H9 (cell line): ENCODE data around the gene CISD3. TPM values are rescaled to one million over a fixed set of nuclear protein-coding genes. Genes with fewer than 3 reads are reported as not detected.
A peak's percentile ranks its signal among the peaks of the same experiment; 100 is the strongest.

ENCODE experiments used
- DNase-seq: peaks from one replicate; pipeline ENCODE4 v3.0.0-alpha.2; 2017
- H2AFZ ChIP-seq: one replicate; pipeline ENCODE4 v1.6.1; 2013; ENCODE audit warnings: mild to moderate bottlenecking, low read length, control low read depth, moderate library complexity
- H2AK5ac ChIP-seq: 2 replicates; pipeline ENCODE4 v1.6.1; 2013; ENCODE audit warnings: low read length, control low read depth, mixed read lengths; ENCODE audit not compliant: insufficient read length
- H2BK120ac ChIP-seq: one replicate; pipeline ENCODE4 v1.6.1; 2013; ENCODE audit warnings: low read depth, mild to moderate bottlenecking, low read length, control low read depth, inconsistent platforms; ENCODE audit not compliant: poor library complexity, severe bottlenecking
- H2BK12ac ChIP-seq: 2 replicates; pipeline ENCODE4 v1.6.1; 2013; ENCODE audit warnings: low read length, control low read depth, mixed read lengths, low read depth; ENCODE audit not compliant: insufficient read length
- H2BK15ac ChIP-seq: 2 replicates; pipeline ENCODE4 v1.6.1; 2013; ENCODE audit warnings: low read depth, low read length, control low read depth
- H2BK20ac ChIP-seq: one replicate; pipeline ENCODE4 v1.6.1; 2013; ENCODE audit warnings: low read depth, mild to moderate bottlenecking, low read length, control low read depth, inconsistent platforms; ENCODE audit not compliant: poor library complexity, severe bottlenecking
- H2BK5ac ChIP-seq: 2 replicates; pipeline ENCODE4 v1.6.1; 2013; ENCODE audit warnings: low read length, control low read depth, mixed read lengths; ENCODE audit not compliant: insufficient read length
- H3K14ac ChIP-seq: 2 replicates; pipeline ENCODE4 v1.6.1; 2013; ENCODE audit warnings: low read length, control low read depth; ENCODE audit not compliant: insufficient read depth
- H3K18ac ChIP-seq: 2 replicates; pipeline ENCODE4 v1.6.1; 2013; ENCODE audit warnings: low read depth, mild to moderate bottlenecking, mixed read lengths, low read length, control low read depth; ENCODE audit not compliant: insufficient read length
- H3K23ac ChIP-seq: 2 replicates; pipeline ENCODE4 v1.6.1; 2013; ENCODE audit warnings: low read length, control low read depth, mixed read lengths, low read depth; ENCODE audit not compliant: insufficient read length
- H3K23me2 ChIP-seq: 2 replicates; pipeline ENCODE4 v1.6.1; 2013; ENCODE audit warnings: low read depth, mild to moderate bottlenecking, mixed read lengths, low read length, control low read depth; ENCODE audit not compliant: insufficient read length, poor library complexity, severe bottlenecking
- H3K27ac ChIP-seq: 2 replicates; pipeline ENCODE4 v1.5.1; 2013; ENCODE audit warnings: low read length, control low read depth, mixed read lengths, low read depth; ENCODE audit not compliant: insufficient read length
- H3K27me3 ChIP-seq: 2 replicates; pipeline ENCODE4 v1.6.1; 2013; ENCODE audit warnings: low read length, control low read depth, inconsistent platforms; ENCODE audit not compliant: insufficient read depth
- H3K4ac ChIP-seq: 2 replicates; pipeline ENCODE4 v1.6.1; 2013; ENCODE audit warnings: low read depth, mild to moderate bottlenecking, control low read depth, inconsistent platforms, low read length, moderate library complexity
- H3K4me1 ChIP-seq: 2 replicates; pipeline ENCODE4 v1.6.1; 2013; ENCODE audit warnings: low read length, control low read depth, inconsistent platforms; ENCODE audit not compliant: insufficient read depth
- H3K4me2 ChIP-seq: 2 replicates; pipeline ENCODE4 v1.6.1; 2013; ENCODE audit warnings: low read length, control low read depth, mixed read lengths; ENCODE audit not compliant: insufficient read length, insufficient read depth
- H3K56ac ChIP-seq: 2 replicates; pipeline ENCODE4 v1.6.1; 2013; ENCODE audit warnings: low read depth, mild to moderate bottlenecking, mixed read lengths, low read length, control low read depth; ENCODE audit not compliant: insufficient read length
- H3K79me1 ChIP-seq: 2 replicates; pipeline ENCODE4 v1.6.1; 2013; ENCODE audit warnings: low read depth, mild to moderate bottlenecking, moderate library complexity, low read length, control low read depth, inconsistent platforms; ENCODE audit not compliant: insufficient read depth, poor library complexity, severe bottlenecking
- H3K79me2 ChIP-seq: 2 replicates; pipeline ENCODE4 v1.6.1; 2013; ENCODE audit warnings: low read length, control low read depth, inconsistent platforms; ENCODE audit not compliant: insufficient read depth
- H3K9ac ChIP-seq: 2 replicates; pipeline ENCODE4 v1.6.1; 2013; ENCODE audit warnings: low read length, control low read depth, mixed read lengths; ENCODE audit not compliant: insufficient read length; ENCODE audit errors: extremely low read depth
- H3K9me3 ChIP-seq: one replicate; pipeline ENCODE4 v1.6.1; 2013; ENCODE audit warnings: low read depth, low read length, inconsistent platforms; ENCODE audit not compliant: control insufficient read depth
- H3T11ph ChIP-seq: one replicate; pipeline ENCODE4 v1.6.1; 2013; ENCODE audit warnings: mild to moderate bottlenecking, low read length, control low read depth, inconsistent platforms
- H4K20me1 ChIP-seq: one replicate; pipeline ENCODE4 v1.6.1; 2013; ENCODE audit not compliant: control insufficient read depth, insufficient read length, insufficient read depth
- H4K5ac ChIP-seq: 2 replicates; pipeline ENCODE4 v1.6.1; 2013; ENCODE audit warnings: low read depth, mild to moderate bottlenecking, mixed read lengths, low read length, control low read depth; ENCODE audit not compliant: insufficient read length
- H4K8ac ChIP-seq: replicated peaks from 2 replicates; pipeline ENCODE4 v1.6.1; 2013; ENCODE audit warnings: low read length, control low read depth, mixed read lengths, low read depth; ENCODE audit not compliant: insufficient read length
- H4K91ac ChIP-seq: 2 replicates; pipeline ENCODE4 v1.6.1; 2013; ENCODE audit warnings: low read depth, mild to moderate bottlenecking, moderate library complexity, mixed read lengths, low read length, control low read depth; ENCODE audit not compliant: insufficient read length
- H3K27ac Mint-ChIP-seq, 3 experiments: 2 replicates in 2 of 3; 3 replicates in 1 of 3; pipeline ENCODE4 v1.8.0; 2020 to 2021; ENCODE audit warnings: mixed read lengths in 3 of 3, mild to moderate bottlenecking in 1 of 3, moderate library complexity in 1 of 3
- H3K27me3 Mint-ChIP-seq: 2 replicates; pipeline ENCODE4 v1.8.0; 2021; ENCODE audit warnings: low read depth, mild to moderate bottlenecking, moderate library complexity, mixed read lengths
- H3K36me3 Mint-ChIP-seq, 3 experiments: 2 replicates in 2 of 3; 3 replicates in 1 of 3; pipeline ENCODE4 v1.8.0; 2020 to 2021; ENCODE audit warnings: low read depth in 3 of 3, mixed read lengths in 3 of 3; ENCODE audit not compliant: insufficient read depth in 1 of 3
- H3K4me1 Mint-ChIP-seq, 2 experiments: 2 replicates each; pipeline ENCODE4 v1.8.0; 2020; ENCODE audit warnings: mixed read lengths in 2 of 2
- H3K4me3 Mint-ChIP-seq, 2 experiments: 2 replicates in 1 of 2; 3 replicates in 1 of 2; pipeline ENCODE4 v1.8.0; 2020 to 2021; ENCODE audit warnings: mild to moderate bottlenecking in 2 of 2, mixed read lengths in 2 of 2, moderate library complexity in 1 of 2
- H3K9me3 Mint-ChIP-seq, 2 experiments: 2 replicates in 1 of 2; 3 replicates in 1 of 2; pipeline ENCODE4 v1.8.0; 2020; ENCODE audit warnings: mild to moderate bottlenecking in 2 of 2, mixed read lengths in 2 of 2, moderate library complexity in 1 of 2
- WGBS: extraction: QIAGEN DNeasy Blood & Tissue Kit; methylation state at CpG from one replicate; pipeline ENCODE4 v1.1.7; 2013; ENCODE audit warnings: missing lambda C conversion rate, low lambda C conversion rate, mixed read lengths; ENCODE audit not compliant: insufficient read length; ENCODE audit errors: extremely low coverage; 5-methylcytosine and 5-hydroxymethylcytosine counted together
- total RNA-seq: library from RNA; stranded (reverse); gene quantifications from 2 replicates; pipeline ENCODE4 v1.2.1, GENCODE V29; 2021
- TF ChIP-seq, protein P1 (sequence below): fragments of 200-600 bp; sonication (generic); conservative IDR thresholded peaks from 3 replicates; pipeline ENCODE4 v1.8.0; 2021; ENCODE audit warnings: antibody characterized with exemption, mild to moderate bottlenecking

The CISD3 gene
- total RNA-seq, 1 experiment from 2014 or later: 10.7 TPM

DNA sequence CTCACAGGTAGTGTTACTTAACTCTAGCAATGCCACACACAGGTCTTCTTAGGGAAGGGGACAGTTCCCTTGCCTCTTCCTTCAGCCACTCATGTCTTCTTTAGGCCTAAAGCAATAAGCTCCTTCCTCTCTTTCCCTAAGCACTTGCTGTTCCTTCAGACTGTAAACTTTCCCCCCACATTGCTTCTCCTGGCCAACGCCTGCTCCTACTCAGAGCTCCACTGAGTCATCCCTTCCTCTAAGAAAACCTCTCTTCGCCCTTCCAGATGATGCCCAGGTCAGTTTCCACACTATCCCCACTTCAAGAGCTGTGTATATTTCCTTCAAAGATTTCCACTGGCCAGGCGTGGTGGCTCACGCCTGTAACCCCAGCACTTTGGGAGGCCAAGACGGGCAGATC, 42.9 kb upstream of the CISD3 start:
- H4K91ac ChIP-seq: no peak overlapping the region
- no peak overlapping the region for H3T11ph ChIP-seq
- H3K14ac ChIP-seq: no peak overlapping the region
- Mint-ChIP-seq H3K4me1 (peaks cover 7 to 9% of the 10 kb centered on the region in 2 experiments), H3K9me3 (no peaks in the 10 kb centered on the region; a peak in 1 of 5 replicates), H3K27me3 (peaks cover 69% of the 10 kb centered on the region), H3K36me3 (no peaks in the 10 kb centered on the region), H3K27ac (peak overlapping the region in 1 of 3 experiments; percentile 1; a peak in 1 of 7 replicates), H3K4me3 (no peak overlapping the region; a peak in 1 of 5 replicates)
- TF ChIP-seq, protein P1, sequence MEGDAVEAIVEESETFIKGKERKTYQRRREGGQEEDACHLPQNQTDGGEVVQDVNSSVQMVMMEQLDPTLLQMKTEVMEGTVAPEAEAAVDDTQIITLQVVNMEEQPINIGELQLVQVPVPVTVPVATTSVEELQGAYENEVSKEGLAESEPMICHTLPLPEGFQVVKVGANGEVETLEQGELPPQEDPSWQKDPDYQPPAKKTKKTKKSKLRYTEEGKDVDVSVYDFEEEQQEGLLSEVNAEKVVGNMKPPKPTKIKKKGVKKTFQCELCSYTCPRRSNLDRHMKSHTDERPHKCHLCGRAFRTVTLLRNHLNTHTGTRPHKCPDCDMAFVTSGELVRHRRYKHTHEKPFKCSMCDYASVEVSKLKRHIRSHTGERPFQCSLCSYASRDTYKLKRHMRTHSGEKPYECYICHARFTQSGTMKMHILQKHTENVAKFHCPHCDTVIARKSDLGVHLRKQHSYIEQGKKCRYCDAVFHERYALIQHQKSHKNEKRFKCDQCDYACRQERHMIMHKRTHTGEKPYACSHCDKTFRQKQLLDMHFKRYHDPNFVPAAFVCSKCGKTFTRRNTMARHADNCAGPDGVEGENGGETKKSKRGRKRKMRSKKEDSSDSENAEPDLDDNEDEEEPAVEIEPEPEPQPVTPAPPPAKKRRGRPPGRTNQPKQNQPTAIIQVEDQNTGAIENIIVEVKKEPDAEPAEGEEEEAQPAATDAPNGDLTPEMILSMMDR: no peak
- no peak overlapping the region for H4K8ac ChIP-seq
- no CpG with 5 or more reads among the region's 5 CpGs for WGBS
- no peak overlapping the region for H3K23ac ChIP-seq
- H2BK15ac ChIP-seq: no peak overlapping the region
- no peak overlapping the region for H3K4me2 ChIP-seq
- no peak overlapping the region for H4K5ac ChIP-seq
- no peaks in the 10 kb centered on the region for H3K79me1 ChIP-seq
- no peak overlapping the region for H3K4ac ChIP-seq
- H3K9ac ChIP-seq: no peak overlapping the region
- H3K27me3 ChIP-seq: no peaks in the 10 kb centered on the region; the same call in 1 of the 2 replicates
- no peak overlapping the region for H2AFZ ChIP-seq
- H3K23me2 ChIP-seq: no peaks in the 10 kb centered on the region
- no peak overlapping the region for H3K27ac ChIP-seq
- no peaks in the 10 kb centered on the region for H3K79me2 ChIP-seq
- H4K20me1 ChIP-seq: no peaks in the 10 kb centered on the region
- no peak overlapping the region for H2BK20ac ChIP-seq
- no peak overlapping the region for H2BK5ac ChIP-seq
- H2BK12ac ChIP-seq: no peak overlapping the region
- H3K4me1 ChIP-seq: no peaks in the 10 kb centered on the region
- H3K18ac ChIP-seq: no peak overlapping the region
- no peak overlapping the region for H2BK120ac ChIP-seq
- DNase-seq: no peak
- no peak overlapping the region for H3K56ac ChIP-seq
- no peaks in the 10 kb centered on the region for H3K9me3 ChIP-seq
- no peak overlapping the region for H2AK5ac ChIP-seq
